G401.6 (cell line): ENCODE data around the gene ZFYVE9.

Experiments
- FAIRE-seq: peaks from 2 replicates; lab custom pipeline; 2012; peaks lifted over from hg19 to GRCh38; lab: Jason Lieb, UNC

Gene ZFYVE9

DNA sequence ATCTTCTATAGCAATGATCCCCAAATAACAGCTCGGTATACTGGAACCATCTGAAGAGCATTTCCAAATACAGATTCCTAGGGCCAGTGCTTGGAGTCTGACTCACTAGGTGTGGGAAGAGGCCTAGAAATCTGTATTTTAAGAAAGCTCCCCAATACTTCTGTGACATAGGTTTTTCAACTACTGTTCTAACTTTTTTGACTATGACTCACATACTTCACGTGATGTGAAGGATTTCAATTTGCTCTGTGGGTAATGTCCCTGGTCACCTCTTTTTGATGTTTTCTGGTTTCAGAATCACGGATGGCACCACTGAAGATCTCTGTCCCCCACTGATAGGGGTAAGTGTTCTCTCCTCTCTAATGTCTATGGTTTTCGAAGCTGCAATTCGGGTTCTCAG is 251.3 kb downstream of the ZFYVE9 start:
- FAIRE-seq: no peak
